IPS-18a (cell line): ENCODE results near the gene NCAPH2.

Experiments used
- H3K27ac ChIP-seq: one replicate; pipeline ENCODE4 v1.5.1; 2013; ENCODE audit warnings: low read length
- H3K27me3 ChIP-seq: one replicate; pipeline ENCODE4 v1.6.1; 2013; ENCODE audit warnings: mild to moderate bottlenecking, low read length; ENCODE audit not compliant: control insufficient read depth, insufficient read depth
- H3K36me3 ChIP-seq: one replicate; pipeline ENCODE4 v1.6.1; 2013; ENCODE audit warnings: low read depth, low read length; ENCODE audit not compliant: control insufficient read depth
- H3K4me1 ChIP-seq: one replicate; pipeline ENCODE4 v1.6.1; 2013; ENCODE audit warnings: low read depth, low read length; ENCODE audit not compliant: control insufficient read depth
- H3K4me3 ChIP-seq: one replicate; pipeline ENCODE4 v1.5.1; 2013; ENCODE audit warnings: low read length
- H3K9ac ChIP-seq: one replicate; pipeline ENCODE4 v1.6.1; 2013; ENCODE audit warnings: mild to moderate bottlenecking, low read length, moderate library complexity
- H3K9me3 ChIP-seq: one replicate; pipeline ENCODE4 v1.6.1; 2013; ENCODE audit warnings: low read depth, low read length; ENCODE audit not compliant: control insufficient read depth

NCAPH2 gene

GRCh38 chr22:50507991-50508884, at the start of gene NCAPH2:
Gene NCAPH2 (plus strand): TSS chr22:50508224. CDS start chr22:50508338, 114 bp downstream.
- Histone ChIP-seq H3K27ac (peak within 1 kb of the TSS; percentile 82), H3K4me1 (no peaks in the 10 kb centered on the region), H3K27me3 (no peaks in the 10 kb centered on the region), H3K9ac (peak within 1 kb of the TSS; percentile 78), H3K4me3 (peak within 1 kb of the TSS; percentile 92), H3K36me3 (no peaks in the 10 kb centered on the region), H3K9me3 (no peaks in the 10 kb centered on the region)

- no peaks in the 10 kb centered on the region for H3K27me3 ChIP-seq
- no peaks in the 10 kb centered on the region for H3K4me1 ChIP-seq
- H3K27ac ChIP-seq = no peak overlapping the region
- no peak overlapping the region for H3K9ac ChIP-seq
- H3K36me3 ChIP-seq = peaks cover 68% of the 10 kb centered on the region
- no peaks in the 10 kb centered on the region for H3K9me3 ChIP-seq
- no peak overlapping the region for H3K4me3 ChIP-seq
These were observed 49.0 kb upstream of the NCAPH2 start for GRCh38 chr22:50459016-50459415.

DNA sequence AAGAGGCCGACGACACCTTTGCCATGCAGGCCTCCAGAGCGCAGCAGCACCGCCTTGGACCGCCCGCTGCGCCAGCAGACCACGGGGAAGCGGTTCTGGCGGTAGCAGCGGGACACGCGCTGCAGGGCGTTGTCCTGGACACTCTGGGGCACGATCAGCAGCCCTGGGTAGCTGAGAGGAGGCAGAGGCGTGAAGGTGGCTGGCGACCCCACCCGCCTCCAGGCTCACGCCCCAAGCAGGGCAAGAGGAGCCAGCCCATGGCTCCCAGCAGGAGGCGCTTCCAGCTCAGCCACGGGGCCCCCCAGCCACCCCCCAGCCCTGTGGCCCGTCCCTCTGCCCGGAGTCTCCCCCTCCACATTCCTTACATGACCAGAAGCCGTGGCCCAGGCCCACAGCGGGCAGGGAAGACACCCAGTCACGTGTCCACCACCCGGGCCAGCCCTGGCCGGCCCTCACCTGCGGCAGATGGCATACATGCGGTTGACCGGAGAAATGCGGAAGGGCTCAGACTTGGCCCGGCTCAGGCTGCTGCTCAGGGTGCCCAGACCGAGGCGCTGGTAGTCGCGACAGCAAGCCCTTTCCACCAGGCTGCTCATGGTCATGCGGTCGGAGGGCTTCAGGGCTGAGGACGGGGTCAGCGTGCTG, 48.4 kb upstream of the NCAPH2 start:
- Histone ChIP-seq H3K4me3 (no peak overlapping the region), H3K27ac (no peak overlapping the region), H3K36me3 (peaks cover 68% of the 10 kb centered on the region), H3K27me3 (no peaks in the 10 kb centered on the region), H3K9ac (no peak overlapping the region), H3K4me1 (no peaks in the 10 kb centered on the region), H3K9me3 (no peaks in the 10 kb centered on the region)

- Histone ChIP-seq H3K36me3 (peaks cover 71% of the 10 kb centered on the region), H3K9ac (no peak overlapping the region), H3K27ac (no peak overlapping the region), H3K27me3 (no peaks in the 10 kb centered on the region), H3K4me1 (no peaks in the 10 kb centered on the region), H3K4me3 (no peak overlapping the region), H3K9me3 (no peaks in the 10 kb centered on the region)
These were observed 47.1 kb upstream of the NCAPH2 start for GRCh38 chr22:50460938-50461337.

DNA sequence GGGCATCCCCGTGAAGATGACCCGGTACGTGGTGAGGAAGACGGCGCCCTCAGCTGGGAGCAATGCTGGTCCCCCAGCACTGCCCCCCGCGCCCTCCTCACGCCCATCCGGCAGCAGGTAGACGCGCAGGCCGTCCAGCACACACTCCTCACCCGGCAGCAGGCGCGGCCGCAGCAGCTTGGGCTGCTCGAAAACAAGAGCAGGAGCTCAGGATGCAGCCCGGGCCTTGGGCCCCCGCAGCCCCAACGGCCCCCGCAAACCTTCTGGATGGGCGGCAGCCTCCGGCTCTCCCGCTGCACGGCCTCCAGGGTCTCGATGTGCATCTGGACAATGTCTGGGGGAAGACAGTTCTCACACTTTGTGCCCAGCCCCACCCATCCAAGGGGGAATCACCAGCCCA, 46.5 kb upstream of the NCAPH2 start:
- Histone ChIP-seq H3K9me3 (no peaks in the 10 kb centered on the region), H3K27ac (no peak overlapping the region), H3K36me3 (peaks cover 73% of the 10 kb centered on the region), H3K27me3 (no peaks in the 10 kb centered on the region), H3K4me1 (no peaks in the 10 kb centered on the region), H3K9ac (no peak overlapping the region), H3K4me3 (no peak overlapping the region)

GRCh38 chr22:50461979-50462540, 46.0 kb upstream of the NCAPH2 start:
- Histone ChIP-seq H3K4me1 (no peaks in the 10 kb centered on the region), H3K27ac (no peak overlapping the region), H3K36me3 (peaks cover 79% of the 10 kb centered on the region), H3K9ac (no peak overlapping the region), H3K9me3 (no peaks in the 10 kb centered on the region), H3K27me3 (no peaks in the 10 kb centered on the region), H3K4me3 (no peak overlapping the region)

DNA sequence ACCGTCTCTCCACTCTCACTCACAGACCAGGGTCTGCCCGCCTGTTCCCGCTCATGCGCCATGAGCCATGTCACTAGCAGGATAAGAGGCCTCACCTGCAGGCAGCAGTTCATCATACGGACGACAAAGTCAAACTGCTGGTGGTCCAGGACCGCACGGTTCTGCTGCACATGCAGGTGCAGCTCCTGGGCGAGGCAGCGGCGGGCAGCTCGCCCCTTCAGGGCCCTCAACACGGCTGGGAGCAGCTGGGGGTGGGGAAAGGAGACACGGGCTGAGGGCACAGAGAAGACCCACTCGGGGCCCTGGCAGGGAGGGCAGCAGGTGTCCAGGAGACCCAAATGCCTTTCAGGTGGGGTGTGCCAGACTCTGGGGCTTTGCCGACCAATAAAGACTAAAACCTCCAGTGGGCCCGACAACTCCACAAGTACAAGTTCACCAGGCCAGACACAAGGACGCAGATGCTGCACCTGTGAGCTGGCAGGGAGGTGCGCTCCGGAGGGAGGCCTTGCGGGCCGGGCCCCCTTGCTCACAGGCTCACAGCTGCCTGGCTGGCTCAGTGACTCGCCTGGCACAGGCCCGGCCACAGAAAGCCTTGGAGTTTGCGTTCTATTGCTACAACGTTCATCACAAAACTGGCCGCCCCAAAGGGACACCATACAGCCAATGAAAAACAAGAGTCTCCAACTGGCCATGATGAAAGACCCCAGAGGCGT, 44.7 kb upstream of the NCAPH2 start:
- Histone ChIP-seq H3K27ac (no peak overlapping the region), H3K27me3 (no peaks in the 10 kb centered on the region), H3K36me3 (peaks cover 79% of the 10 kb centered on the region), H3K4me1 (no peaks in the 10 kb centered on the region), H3K9ac (no peak overlapping the region), H3K9me3 (no peaks in the 10 kb centered on the region), H3K4me3 (no peak overlapping the region)

- H3K36me3 ChIP-seq = peaks cover 70% of the 10 kb centered on the region
- no peaks in the 10 kb centered on the region for H3K4me1 ChIP-seq
- no peak overlapping the region for H3K9ac ChIP-seq
- no peaks in the 10 kb centered on the region for H3K27me3 ChIP-seq
- no peak overlapping the region for H3K27ac ChIP-seq
- H3K4me3 ChIP-seq = no peak overlapping the region
- no peaks in the 10 kb centered on the region for H3K9me3 ChIP-seq
These were observed 43.6 kb upstream of the NCAPH2 start for GRCh38 chr22:50464451-50464850.

- no peak overlapping the region for H3K4me3 ChIP-seq
- H3K9me3 ChIP-seq = no peaks in the 10 kb centered on the region
- H3K36me3 ChIP-seq = peaks cover 63% of the 10 kb centered on the region
- no peak overlapping the region for H3K27ac ChIP-seq
- no peaks in the 10 kb centered on the region for H3K27me3 ChIP-seq
- H3K9ac ChIP-seq = no peak overlapping the region
- no peaks in the 10 kb centered on the region for H3K4me1 ChIP-seq
These were observed 42.7 kb upstream of the NCAPH2 start for GRCh38 chr22:50465066-50465930.

GRCh38 chr22:50467341-50467740, 40.7 kb upstream of the NCAPH2 start:
- Histone ChIP-seq H3K4me1 (no peaks in the 10 kb centered on the region), H3K27ac (no peak overlapping the region), H3K36me3 (peaks cover 45% of the 10 kb centered on the region), H3K9me3 (no peaks in the 10 kb centered on the region), H3K9ac (no peak overlapping the region), H3K27me3 (no peaks in the 10 kb centered on the region), H3K4me3 (no peak overlapping the region)
